WERI-Rb-1 (cell line): ENCODE results near the gene TEX19.

ENCODE experiments used
- DNase-seq: peaks from one replicate; pipeline ENCODE4 v3.0.0-alpha.2; 2020
- H3K27ac ChIP-seq: fragments of 250-450 bp; sonication (Bioruptor Pico); 2 replicates; pipeline ENCODE4 v1.5.1; 2020; ENCODE audit warnings: mild to moderate bottlenecking, moderate library complexity
- H3K27me3 ChIP-seq: fragments of 250-450 bp; sonication (Bioruptor Pico); 2 replicates; pipeline ENCODE4 v1.5.1; 2021; ENCODE audit warnings: mild to moderate bottlenecking, low read depth, moderate library complexity; ENCODE audit not compliant: insufficient read depth, severe bottlenecking
- H3K36me3 ChIP-seq: fragments of 250-450 bp; sonication (Bioruptor Pico); 2 replicates; pipeline ENCODE4 v1.5.1; 2020; ENCODE audit warnings: mild to moderate bottlenecking, moderate library complexity
- H3K4me3 ChIP-seq: 2 replicates; pipeline ENCODE4 v1.5.1; 2011; ENCODE audit warnings: low read depth, mild to moderate bottlenecking, control low read depth, low read length
- H3K9me3 ChIP-seq: fragments of 250-450 bp; sonication (Bioruptor Pico); 2 replicates; pipeline ENCODE4 v1.5.1; 2021; ENCODE audit warnings: mild to moderate bottlenecking, moderate library complexity; ENCODE audit not compliant: severe bottlenecking
- TF ChIP-seq, protein P1 (sequence below): IDR thresholded peaks from 2 replicates; pipeline ENCODE4 v1.5.1; 2011; ENCODE audit warnings: low read depth, mild to moderate bottlenecking, control low read depth, inconsistent platforms, low read length

TEX19 gene

DNA sequence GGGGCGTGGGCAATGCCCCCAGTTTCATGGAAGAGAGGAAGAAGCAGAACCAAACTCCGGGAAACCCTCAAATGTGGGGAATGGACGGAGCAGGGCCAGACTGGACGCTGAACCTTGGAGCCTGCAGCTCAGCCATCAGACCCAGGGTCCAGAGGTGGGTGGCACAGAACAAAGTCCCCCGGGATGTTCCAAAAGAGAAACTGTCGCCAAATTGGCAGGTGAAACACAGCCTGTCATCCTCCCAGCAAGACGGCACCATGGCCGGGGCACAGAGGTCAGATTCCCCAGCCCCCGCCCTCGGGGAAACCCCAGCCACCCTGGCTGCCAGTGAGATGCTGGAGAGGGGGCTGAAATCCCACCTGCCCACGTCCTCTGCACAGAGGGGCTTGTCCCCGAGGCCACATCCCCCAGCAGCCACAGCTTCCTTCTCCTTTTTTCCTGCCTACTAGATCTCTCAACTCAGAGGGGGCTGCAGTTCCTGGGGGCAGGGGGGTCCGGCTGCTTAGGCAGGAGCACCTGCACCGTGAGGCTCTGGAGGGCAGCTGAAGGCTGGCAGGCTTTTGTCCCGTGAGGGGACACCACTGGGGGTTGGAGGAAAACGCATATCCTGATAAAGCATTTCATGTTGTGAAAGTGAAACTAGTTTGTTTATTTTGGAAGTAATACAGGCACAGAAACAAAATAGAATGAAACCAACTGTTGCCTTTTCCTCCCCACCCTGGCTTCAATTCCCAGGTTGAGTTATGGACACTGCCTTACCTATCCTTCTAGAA lies 24.2 kb upstream of the TEX19 start:
- Histone ChIP-seq H3K36me3 (no peaks in the 10 kb centered on the region), H3K27me3 (no peaks in the 10 kb centered on the region), H3K4me3 (no peak overlapping the region), H3K9me3 (no peaks in the 10 kb centered on the region), H3K27ac (no peak overlapping the region)
- DNase-seq: no peak
- TF ChIP-seq, protein P1, sequence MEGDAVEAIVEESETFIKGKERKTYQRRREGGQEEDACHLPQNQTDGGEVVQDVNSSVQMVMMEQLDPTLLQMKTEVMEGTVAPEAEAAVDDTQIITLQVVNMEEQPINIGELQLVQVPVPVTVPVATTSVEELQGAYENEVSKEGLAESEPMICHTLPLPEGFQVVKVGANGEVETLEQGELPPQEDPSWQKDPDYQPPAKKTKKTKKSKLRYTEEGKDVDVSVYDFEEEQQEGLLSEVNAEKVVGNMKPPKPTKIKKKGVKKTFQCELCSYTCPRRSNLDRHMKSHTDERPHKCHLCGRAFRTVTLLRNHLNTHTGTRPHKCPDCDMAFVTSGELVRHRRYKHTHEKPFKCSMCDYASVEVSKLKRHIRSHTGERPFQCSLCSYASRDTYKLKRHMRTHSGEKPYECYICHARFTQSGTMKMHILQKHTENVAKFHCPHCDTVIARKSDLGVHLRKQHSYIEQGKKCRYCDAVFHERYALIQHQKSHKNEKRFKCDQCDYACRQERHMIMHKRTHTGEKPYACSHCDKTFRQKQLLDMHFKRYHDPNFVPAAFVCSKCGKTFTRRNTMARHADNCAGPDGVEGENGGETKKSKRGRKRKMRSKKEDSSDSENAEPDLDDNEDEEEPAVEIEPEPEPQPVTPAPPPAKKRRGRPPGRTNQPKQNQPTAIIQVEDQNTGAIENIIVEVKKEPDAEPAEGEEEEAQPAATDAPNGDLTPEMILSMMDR: no peak

DNA sequence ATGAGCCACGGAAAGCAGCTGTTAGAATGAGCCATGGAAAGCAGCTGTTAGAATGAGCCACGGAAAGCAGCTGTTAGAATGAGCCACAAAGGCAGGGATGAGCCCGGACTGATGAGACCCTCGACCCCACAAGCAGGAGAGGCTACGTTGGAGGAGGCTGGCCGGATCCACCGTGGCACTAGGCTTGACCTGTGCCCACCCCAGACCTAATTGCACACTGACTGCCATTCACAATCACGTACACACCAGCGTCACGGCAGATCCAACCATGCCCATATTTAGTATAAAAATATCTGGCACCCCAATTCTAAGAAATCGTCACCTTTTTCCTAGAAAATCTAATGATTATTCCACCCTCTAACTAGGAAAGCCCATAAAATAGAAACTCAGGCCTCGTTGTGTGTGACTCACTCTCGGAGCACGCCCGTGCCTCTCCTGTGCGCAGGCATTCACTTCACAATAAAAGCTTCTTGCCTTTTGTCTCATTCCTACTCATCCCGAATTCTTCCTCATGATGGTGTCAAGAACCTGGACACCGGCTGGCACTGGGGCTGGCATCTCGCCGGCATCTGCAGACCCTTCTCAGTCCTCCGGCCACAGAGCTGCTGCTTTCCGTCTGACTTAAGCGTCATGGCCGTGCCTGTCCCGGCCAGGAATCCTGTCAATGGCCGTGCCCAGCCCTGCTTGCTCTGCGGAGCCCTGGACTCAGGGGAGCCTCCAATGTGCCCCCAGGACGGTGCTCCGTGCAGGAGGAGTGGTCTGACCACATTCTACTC lies 20.0 kb upstream of the TEX19 start:
- no peak for DNase-seq
- Histone ChIP-seq H3K36me3 (no peaks in the 10 kb centered on the region), H3K4me3 (no peak overlapping the region), H3K9me3 (peaks cover 11% of the 10 kb centered on the region), H3K27me3 (no peaks in the 10 kb centered on the region), H3K27ac (no peak overlapping the region)
- TF ChIP-seq, protein P1: no peak

DNA sequence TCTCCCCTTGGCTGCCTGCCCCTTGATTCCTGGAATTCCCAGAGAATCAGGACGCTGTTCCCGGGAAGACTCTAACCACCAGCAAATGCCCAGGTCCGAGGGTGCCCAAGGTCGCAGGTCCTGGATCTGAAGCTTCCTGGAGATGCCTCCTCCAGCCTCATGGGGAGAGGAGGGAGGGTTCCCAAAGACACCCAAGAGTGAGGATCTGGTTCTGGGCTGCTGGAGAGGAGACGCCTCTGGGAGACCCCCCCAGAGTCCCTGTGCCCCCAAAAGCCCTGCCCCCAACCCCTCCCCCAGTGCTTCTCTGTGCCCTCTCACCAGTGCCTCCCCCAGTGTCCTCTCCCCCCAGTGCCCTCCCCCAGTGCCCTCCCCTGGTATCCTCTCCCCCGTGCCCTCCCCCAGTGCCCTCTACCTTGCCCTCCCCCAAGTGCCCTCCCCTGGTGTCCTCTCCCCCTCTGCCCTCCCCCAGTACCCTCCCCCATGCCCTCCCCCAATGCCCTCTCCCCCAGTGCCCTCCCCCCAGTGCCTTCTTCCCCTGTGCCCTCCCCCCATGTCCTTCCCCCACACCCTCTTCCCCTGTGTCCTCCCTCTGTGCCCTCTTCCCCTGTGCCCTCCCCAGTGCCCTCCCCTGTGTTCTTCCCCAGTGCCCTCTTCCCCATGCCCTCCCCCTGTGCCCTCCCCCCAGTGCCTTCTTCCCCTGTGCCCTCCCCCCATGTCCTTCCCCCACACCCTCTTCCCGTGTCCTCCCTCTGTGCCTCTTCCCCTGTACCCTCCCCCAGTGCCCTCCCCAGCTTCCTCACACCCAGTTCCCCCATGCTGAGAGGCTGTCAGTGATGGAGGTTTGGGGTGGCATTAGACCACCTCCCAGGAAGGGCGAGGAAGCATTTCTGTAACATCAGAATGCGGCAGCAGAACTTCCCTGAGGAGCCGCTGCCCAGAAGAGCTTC lies 19.1 kb upstream of the TEX19 start:
- Histone ChIP-seq H3K27me3 (no peaks in the 10 kb centered on the region), H3K9me3 (peaks cover 11% of the 10 kb centered on the region), H3K4me3 (no peak overlapping the region), H3K27ac (no peak overlapping the region), H3K36me3 (no peaks in the 10 kb centered on the region)
- TF ChIP-seq, protein P1: no peak
- no peak for DNase-seq

DNA sequence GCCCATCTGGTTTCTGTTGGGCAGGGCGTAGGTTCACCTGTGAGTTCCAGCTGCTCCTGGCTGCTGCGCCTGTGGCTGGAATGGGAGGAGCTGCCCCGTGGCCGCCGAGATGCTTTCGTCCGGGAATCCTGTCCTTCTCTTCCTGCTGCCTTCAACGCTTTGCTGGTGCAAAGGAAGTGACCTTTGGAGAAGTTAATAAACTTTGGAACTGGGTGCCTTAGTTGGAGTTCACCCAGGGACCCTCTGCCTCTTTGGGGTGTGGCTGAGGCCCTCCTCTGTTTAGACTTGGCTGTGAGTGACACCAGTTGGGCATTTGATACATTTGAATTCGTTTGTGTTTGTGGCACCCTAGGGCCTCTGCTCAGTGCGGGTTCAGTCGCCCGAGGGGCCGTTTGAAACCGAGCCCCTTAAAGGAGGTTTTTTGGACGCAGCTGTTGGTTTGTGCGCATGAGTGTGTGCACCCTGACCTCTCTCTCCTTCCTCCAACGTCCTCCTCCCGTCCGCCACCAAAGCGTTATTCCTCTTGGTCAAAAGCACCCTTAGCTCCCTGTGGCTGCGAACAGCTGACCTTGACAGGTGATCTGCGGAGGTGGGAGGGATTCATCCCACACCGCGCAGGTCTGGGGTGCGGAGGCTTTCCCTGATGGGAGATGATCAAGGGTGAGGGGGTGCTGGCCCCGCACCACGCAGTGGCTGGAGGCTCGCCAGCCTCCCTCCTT lies 16.5 kb upstream of the TEX19 start:
- Histone ChIP-seq H3K9me3 (peaks cover 11% of the 10 kb centered on the region), H3K36me3 (no peaks in the 10 kb centered on the region), H3K27me3 (no peaks in the 10 kb centered on the region), H3K4me3 (no peak overlapping the region), H3K27ac (no peak overlapping the region)
- DNase-seq: no peak
- TF ChIP-seq, protein P1: no peak

DNA sequence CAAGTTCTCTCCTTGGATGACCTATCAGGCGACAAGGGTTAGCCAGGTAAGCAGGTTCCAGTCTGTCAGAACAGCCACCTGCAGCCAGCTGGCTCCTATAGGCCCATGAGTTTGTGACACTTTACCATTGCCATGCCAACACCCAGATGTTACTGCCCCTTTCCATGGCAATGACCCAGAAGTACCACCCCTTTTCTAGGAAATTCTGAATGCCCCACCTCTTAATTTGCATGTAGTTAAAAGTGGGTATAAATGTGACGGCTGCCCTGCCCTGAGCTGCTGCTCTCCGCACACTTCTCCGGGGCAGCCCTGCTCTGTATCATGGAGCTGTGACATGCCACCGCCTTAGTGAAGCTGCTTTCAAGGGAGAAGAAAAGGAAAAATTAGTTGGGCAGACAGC lies 15.5 kb upstream of the TEX19 start:
- DNase-seq: no peak
- Histone ChIP-seq H3K9me3 (peaks cover 11% of the 10 kb centered on the region), H3K4me3 (no peak overlapping the region), H3K27me3 (no peaks in the 10 kb centered on the region), H3K36me3 (no peaks in the 10 kb centered on the region), H3K27ac (no peak overlapping the region)
- TF ChIP-seq, protein P1: no peak
